HEK293 (cell line): ENCODE results near the gene ZFP62.

Source experiments
- INSM2 ChIP-seq: fragments of 450-650 bp; formaldehyde crosslinking; IDR thresholded peaks from 2 replicates; pipeline ENCODE4 v1.5.1; 2016; ENCODE audit warnings: missing biosample characterization, missing genetic modification characterization
- KLF8 ChIP-seq: fragments of 450-650 bp; formaldehyde crosslinking; IDR thresholded peaks from 2 replicates; pipeline ENCODE4 v1.5.1; 2016; ENCODE audit warnings: missing biosample characterization, missing genetic modification characterization
- MYNN ChIP-seq: fragments of 450-650 bp; formaldehyde crosslinking; IDR thresholded peaks from 2 replicates; pipeline ENCODE4 v1.5.1; 2016; ENCODE audit warnings: missing biosample characterization, missing genetic modification characterization, borderline replicate concordance
- PRDM10 ChIP-seq: fragments of 450-650 bp; formaldehyde crosslinking; IDR thresholded peaks from 2 replicates; pipeline ENCODE4 v1.5.1; 2016; ENCODE audit warnings: missing biosample characterization, missing genetic modification characterization
- PRDM2 ChIP-seq: fragments of 450-650 bp; formaldehyde crosslinking; IDR thresholded peaks from 2 replicates; pipeline ENCODE4 v1.5.1; 2016; ENCODE audit warnings: missing biosample characterization, missing genetic modification characterization, borderline replicate concordance
- PRDM6 ChIP-seq: fragments of 450-650 bp; formaldehyde crosslinking; IDR thresholded peaks from 2 replicates; pipeline ENCODE4 v1.5.1; 2017; ENCODE audit warnings: missing biosample characterization, missing genetic modification characterization
- ZBTB21 ChIP-seq: fragments of 450-650 bp; formaldehyde crosslinking; IDR thresholded peaks from 2 replicates; pipeline ENCODE4 v1.5.1; 2017; ENCODE audit warnings: missing biosample characterization, missing genetic modification characterization
- ZBTB8A ChIP-seq: fragments of 450-650 bp; formaldehyde crosslinking; IDR thresholded peaks from 2 replicates; pipeline ENCODE4 v1.5.1; 2016; ENCODE audit warnings: missing biosample characterization, missing genetic modification characterization
- ZNF175 ChIP-seq: fragments of 450-650 bp; formaldehyde crosslinking; IDR thresholded peaks from 2 replicates; pipeline ENCODE4 v1.5.1; 2016; ENCODE audit warnings: missing biosample characterization, missing genetic modification characterization
- ZNF239 ChIP-seq: fragments of 450-650 bp; formaldehyde crosslinking; IDR thresholded peaks from 2 replicates; pipeline ENCODE4 v1.5.1; 2016; ENCODE audit warnings: missing biosample characterization, missing genetic modification characterization
- ZNF266 ChIP-seq: fragments of 450-650 bp; formaldehyde crosslinking; IDR thresholded peaks from 2 replicates; pipeline ENCODE4 v1.5.1; 2016; ENCODE audit warnings: missing biosample characterization, missing genetic modification characterization, low read depth
- ZNF518A ChIP-seq: fragments of 450-650 bp; formaldehyde crosslinking; conservative IDR thresholded peaks from 2 replicates; pipeline ENCODE4 v1.5.1; 2016; ENCODE audit warnings: low read depth, missing biosample characterization, missing genetic modification characterization
- ZNF560 ChIP-seq: fragments of 450-650 bp; formaldehyde crosslinking; IDR thresholded peaks from 2 replicates; pipeline ENCODE4 v1.5.1; 2017; ENCODE audit warnings: missing biosample characterization, missing genetic modification characterization, borderline replicate concordance
- ZNF610 ChIP-seq: fragments of 450-650 bp; formaldehyde crosslinking; IDR thresholded peaks from 2 replicates; pipeline ENCODE4 v1.5.1; 2016; ENCODE audit warnings: missing biosample characterization, missing genetic modification characterization, borderline replicate concordance
- ZNF621 ChIP-seq: fragments of 450-650 bp; formaldehyde crosslinking; IDR thresholded peaks from 2 replicates; pipeline ENCODE4 v1.5.1; 2017; ENCODE audit warnings: missing biosample characterization, missing genetic modification characterization
- ZNF624 ChIP-seq: fragments of 450-650 bp; formaldehyde crosslinking; IDR thresholded peaks from 2 replicates; pipeline ENCODE4 v1.5.1; 2017; ENCODE audit warnings: missing biosample characterization, missing genetic modification characterization
- ZNF654 ChIP-seq: fragments of 450-650 bp; formaldehyde crosslinking; IDR thresholded peaks from 2 replicates; pipeline ENCODE4 v1.5.1; 2016; ENCODE audit warnings: low read depth, missing biosample characterization, missing genetic modification characterization
- ZNF658 ChIP-seq: fragments of 450-650 bp; formaldehyde crosslinking; IDR thresholded peaks from 2 replicates; pipeline ENCODE4; 2016; ENCODE audit warnings: missing biosample characterization, missing genetic modification characterization
- ZNF670 ChIP-seq: fragments of 450-650 bp; formaldehyde crosslinking; IDR thresholded peaks from 2 replicates; pipeline ENCODE4 v1.5.1; 2016; ENCODE audit warnings: missing biosample characterization, missing genetic modification characterization, low read depth
- ZXDB ChIP-seq: fragments of 450-650 bp; formaldehyde crosslinking; IDR thresholded peaks from 2 replicates; pipeline ENCODE4 v1.5.1; 2016; ENCODE audit warnings: missing biosample characterization, missing genetic modification characterization

Gene ZFP62

GRCh38 chr5:180816608-180817534 lies 44.2 kb downstream of the ZFP62 start (continued):
- TF ChIP-seq PRDM2 (tag by site-specific recombination) (no peak), ZNF654 (no peak), ZNF610 (tag by site-specific recombination) (0 out of 2 replicates have a peak, but pooled peaks have one; percentile 29), ZNF621 (no peak), ZNF518A (peak; percentile 33; the same call in 1 of the 2 replicates), ZNF624 (tag by site-specific recombination) (no peak), PRDM10 (tag by site-specific recombination) (peak; percentile 87), PRDM6 (tag by site-specific recombination) (peak; percentile 62), ZNF266 (tag by site-specific recombination) (no peak), ZNF670 (no peak), ZNF658 (tag by site-specific recombination) (no peak), ZNF175 (no peak), ZXDB (tag by site-specific recombination) (0 out of 2 replicates have a peak, but pooled peaks have one; percentile 25), ZNF239 (no peak), INSM2 (tag by site-specific recombination) (no peak), MYNN (no peak), ZBTB21 (tag by site-specific recombination) (no peak), KLF8 (tag by site-specific recombination) (no peak; the same call in 1 of the 2 replicates), ZBTB8A (peak; percentile 55), ZNF560 (tag by site-specific recombination) (no peak)
